Thyroid gland (tissue), 4 donors: ENCODE data around the gene PAK6.

Experiments used
- POLR2A ChIP-seq, 2 donors: fragments of 450-650 bp; IDR thresholded peaks; one replicate each; pipeline ENCODE4 v1.6.1; 2017; ENCODE audit warnings: antibody characterized with exemption in 2 of 2, mild to moderate bottlenecking in 2 of 2, moderate library complexity in 1 of 2
- TF ChIP-seq, protein P1 (sequence below), 6 experiments: fragments of 200-600 bp in 3 of 6; fragments of 450-650 bp in 3 of 6; sonication (generic) in 3 of 6; IDR thresholded peaks; one replicate each; pipeline ENCODE4 v1.5.1; 2016 to 2019; ENCODE audit warnings: antibody characterized with exemption in 6 of 6, mild to moderate bottlenecking in 2 of 6, inconsistent platforms in 1 of 6, moderate library complexity in 1 of 6

DNA sequence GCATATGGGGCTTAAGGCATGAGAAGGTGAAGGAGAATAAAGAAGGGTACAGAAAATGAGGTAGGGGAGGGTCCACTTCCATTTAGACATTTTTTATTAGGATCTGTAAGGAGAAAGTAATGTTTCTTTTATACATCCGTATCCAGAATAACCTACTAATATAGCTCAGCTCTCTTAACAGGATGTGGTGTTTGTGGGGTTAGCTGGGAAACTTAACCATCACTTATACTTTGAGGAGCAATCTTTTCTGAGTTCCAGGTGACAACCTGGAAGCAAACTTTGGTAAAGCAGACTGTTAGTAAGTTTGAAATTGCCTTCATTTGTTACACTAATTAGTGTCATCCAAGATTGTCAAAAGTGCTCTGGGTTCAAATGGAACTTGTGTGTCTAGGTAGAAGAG, 41.4 kb upstream of the PAK6 start:
- TF ChIP-seq, protein P1, sequence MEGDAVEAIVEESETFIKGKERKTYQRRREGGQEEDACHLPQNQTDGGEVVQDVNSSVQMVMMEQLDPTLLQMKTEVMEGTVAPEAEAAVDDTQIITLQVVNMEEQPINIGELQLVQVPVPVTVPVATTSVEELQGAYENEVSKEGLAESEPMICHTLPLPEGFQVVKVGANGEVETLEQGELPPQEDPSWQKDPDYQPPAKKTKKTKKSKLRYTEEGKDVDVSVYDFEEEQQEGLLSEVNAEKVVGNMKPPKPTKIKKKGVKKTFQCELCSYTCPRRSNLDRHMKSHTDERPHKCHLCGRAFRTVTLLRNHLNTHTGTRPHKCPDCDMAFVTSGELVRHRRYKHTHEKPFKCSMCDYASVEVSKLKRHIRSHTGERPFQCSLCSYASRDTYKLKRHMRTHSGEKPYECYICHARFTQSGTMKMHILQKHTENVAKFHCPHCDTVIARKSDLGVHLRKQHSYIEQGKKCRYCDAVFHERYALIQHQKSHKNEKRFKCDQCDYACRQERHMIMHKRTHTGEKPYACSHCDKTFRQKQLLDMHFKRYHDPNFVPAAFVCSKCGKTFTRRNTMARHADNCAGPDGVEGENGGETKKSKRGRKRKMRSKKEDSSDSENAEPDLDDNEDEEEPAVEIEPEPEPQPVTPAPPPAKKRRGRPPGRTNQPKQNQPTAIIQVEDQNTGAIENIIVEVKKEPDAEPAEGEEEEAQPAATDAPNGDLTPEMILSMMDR (IDR thresholded peaks at IDR 0.05): no peak
- no peak for TF ChIP-seq POLR2A (IDR thresholded peaks at IDR 0.05)
